BJ (cell line): ENCODE results near the gene SULT1B1. TPM values are rescaled to one million over a fixed set of nuclear protein-coding genes. Genes with fewer than 3 reads are reported as not detected.

ENCODE experiments used
- CTCF ChIA-PET: fragments of 350-600 bp; formaldehyde crosslinking; extraction: SDS; loops from one replicate; lab custom pipeline; 2021; ENCODE audit warnings: antibody characterized with exemption, inconsistent platforms; lab: Yijun Ruan, JAX
- POLR2A ChIA-PET: fragments of 300-600 bp; sonication (Branson Sonifier 250); formaldehyde crosslinking; extraction: SDS; loops from one replicate; lab custom pipeline; 2021; ENCODE audit warnings: antibody characterized with exemption; lab: Charles Lee
- DNase-seq: peaks from one replicate; pipeline ENCODE4 v3.0.0-alpha.2; 2011; ENCODE audit warnings: low read depth
- H3K27me3 ChIP-seq: 2 replicates; pipeline ENCODE4 v1.6.0; 2011; ENCODE audit warnings: low read length; ENCODE audit not compliant: control insufficient read depth, insufficient read depth
- H3K36me3 ChIP-seq: 2 replicates; pipeline ENCODE4 v1.5.1; 2011; ENCODE audit warnings: low read length; ENCODE audit not compliant: control insufficient read depth, insufficient read depth
- H3K4me3 ChIP-seq: 2 replicates; pipeline ENCODE4 v1.5.1; 2011; ENCODE audit warnings: low read depth, mild to moderate bottlenecking, control low read depth, low read length
- polyA minus RNA-seq: library from RNA; depleted of rRNA, polyadenylated mRNA; stranded (reverse); fragments of >200 nt; gene quantifications from 2 replicates; pipeline ENCODE4 v1.2.3, GENCODE V29; 2011; rRNA and poly(A)+ RNA removed
- polyA plus RNA-seq: library from polyadenylated mRNA; depleted of rRNA; stranded (reverse); fragments of >200 nt; gene quantifications from 2 replicates; pipeline ENCODE4 v1.2.3, GENCODE V29; 2011; rRNA removed
- TF ChIP-seq, protein P1 (sequence below): IDR thresholded peaks from 2 replicates; pipeline ENCODE4 v1.5.1; 2011; ENCODE audit warnings: low read depth, mild to moderate bottlenecking, control low read depth, inconsistent platforms, low read length, moderate library complexity; ENCODE audit not compliant: insufficient read depth

The SULT1B1 gene
- not detected in 2 replicates for polyA plus RNA-seq
- 0.05 and 0.09 TPM in 2 replicates for polyA minus RNA-seq

DNA sequence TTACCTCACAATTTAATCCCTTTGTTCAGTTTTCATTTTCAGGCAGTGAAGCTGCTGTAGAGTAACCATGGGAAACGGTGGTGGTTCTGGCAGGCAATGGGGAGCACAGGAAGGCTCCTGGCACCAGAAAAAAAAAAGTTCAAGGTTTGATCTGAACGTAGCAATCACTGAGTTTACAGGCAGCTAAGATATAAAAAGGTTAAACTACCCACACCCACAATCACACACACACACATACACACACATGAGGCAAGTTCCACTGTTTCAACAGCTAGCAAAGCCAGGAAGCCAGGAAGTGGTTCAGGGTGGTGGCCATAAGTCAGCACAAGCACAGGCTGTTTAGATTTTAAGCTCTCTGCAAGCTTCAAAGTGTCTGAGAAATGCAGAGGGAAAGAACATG, at the start of gene SULT1B1:
Gene SULT1B1, minus strand, starts transcription at position 166 of the 400 bp plus-strand sequence. CDS start 5,403 bp downstream, outside the sequence.
- CTCF ChIA-PET, result no interaction called here
- no peaks in the 10 kb centered on the region for H3K36me3 ChIP-seq
- no peak within 1 kb of the TSS for H3K4me3 ChIP-seq
- TF ChIP-seq, protein P1, sequence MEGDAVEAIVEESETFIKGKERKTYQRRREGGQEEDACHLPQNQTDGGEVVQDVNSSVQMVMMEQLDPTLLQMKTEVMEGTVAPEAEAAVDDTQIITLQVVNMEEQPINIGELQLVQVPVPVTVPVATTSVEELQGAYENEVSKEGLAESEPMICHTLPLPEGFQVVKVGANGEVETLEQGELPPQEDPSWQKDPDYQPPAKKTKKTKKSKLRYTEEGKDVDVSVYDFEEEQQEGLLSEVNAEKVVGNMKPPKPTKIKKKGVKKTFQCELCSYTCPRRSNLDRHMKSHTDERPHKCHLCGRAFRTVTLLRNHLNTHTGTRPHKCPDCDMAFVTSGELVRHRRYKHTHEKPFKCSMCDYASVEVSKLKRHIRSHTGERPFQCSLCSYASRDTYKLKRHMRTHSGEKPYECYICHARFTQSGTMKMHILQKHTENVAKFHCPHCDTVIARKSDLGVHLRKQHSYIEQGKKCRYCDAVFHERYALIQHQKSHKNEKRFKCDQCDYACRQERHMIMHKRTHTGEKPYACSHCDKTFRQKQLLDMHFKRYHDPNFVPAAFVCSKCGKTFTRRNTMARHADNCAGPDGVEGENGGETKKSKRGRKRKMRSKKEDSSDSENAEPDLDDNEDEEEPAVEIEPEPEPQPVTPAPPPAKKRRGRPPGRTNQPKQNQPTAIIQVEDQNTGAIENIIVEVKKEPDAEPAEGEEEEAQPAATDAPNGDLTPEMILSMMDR, result no peak
- POLR2A ChIA-PET, result no interaction called here
- no peak for DNase-seq
- H3K27me3 ChIP-seq, result no peaks in the 10 kb centered on the region

DNA sequence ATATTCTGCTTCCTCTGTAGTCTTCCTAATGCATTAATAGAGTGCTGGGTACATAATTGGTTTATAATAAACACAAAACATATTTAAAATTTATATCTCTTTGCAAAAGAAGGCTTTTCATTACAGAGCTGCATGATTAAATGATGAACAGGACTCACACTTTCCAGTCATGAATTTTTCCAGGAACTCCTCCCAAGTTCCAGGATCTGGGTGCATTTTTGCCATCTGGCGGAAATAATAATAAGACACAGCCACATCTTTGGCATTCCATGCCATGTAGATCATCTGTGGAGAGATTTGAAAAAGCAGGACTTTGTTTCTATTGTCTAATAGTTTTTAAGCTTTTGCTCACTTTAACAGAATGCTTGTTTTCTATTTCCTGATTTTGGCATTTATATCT, 40.2 kb upstream of the SULT1B1 start:
- no peak for DNase-seq
- Histone ChIP-seq H3K27me3 (no peaks in the 10 kb centered on the region), H3K36me3 (no peaks in the 10 kb centered on the region), H3K4me3 (no peak overlapping the region)
- CTCF ChIA-PET, result no interaction called here
- TF ChIP-seq, protein P1, result no peak
- POLR2A ChIA-PET, result no interaction called here

DNA sequence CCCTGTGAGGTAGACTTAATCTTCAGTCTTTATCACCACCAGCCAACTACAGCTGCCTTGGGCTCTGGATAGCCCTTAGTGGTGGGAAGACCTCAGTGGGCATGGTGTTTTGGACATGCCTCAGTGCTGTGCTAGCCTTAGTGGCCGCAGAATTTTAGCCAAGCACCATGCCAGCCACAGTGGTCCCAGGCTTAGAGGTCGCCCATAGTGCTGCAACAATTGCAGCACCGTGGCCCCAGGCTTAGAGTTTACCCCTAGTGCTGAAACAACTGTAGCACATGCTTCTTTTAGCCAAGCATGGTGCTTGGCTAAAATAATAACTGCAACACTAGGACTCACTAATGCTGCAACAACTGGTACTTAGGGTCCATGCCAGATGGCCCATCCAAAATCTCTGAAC, 38.9 kb upstream of the SULT1B1 start:
- no peak overlapping the region for H3K4me3 ChIP-seq
- ChIA-PET CTCF (no interaction called here), POLR2A (no interaction called here)
- DNase-seq, result no peak
- no peaks in the 10 kb centered on the region for H3K36me3 ChIP-seq
- TF ChIP-seq, protein P1, result no peak
- H3K27me3 ChIP-seq, result no peaks in the 10 kb centered on the region

DNA sequence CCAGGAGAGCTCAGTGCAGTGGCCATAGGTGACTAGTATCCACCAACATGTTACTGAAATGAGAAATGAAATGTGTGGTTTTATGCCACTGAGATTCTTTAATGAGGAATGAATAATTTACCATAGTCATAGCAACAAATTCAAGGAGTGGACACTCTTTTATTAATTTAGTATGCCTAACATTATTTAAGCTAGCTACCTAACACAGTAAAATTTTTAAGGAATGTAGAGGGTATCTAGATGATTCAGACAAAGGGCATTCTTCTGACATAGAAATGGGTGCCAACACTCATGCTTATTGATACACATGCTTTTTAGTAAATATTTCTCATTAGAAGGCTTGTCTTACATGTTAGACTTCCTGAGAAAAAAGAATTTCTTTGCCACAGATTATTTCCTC, 33.3 kb upstream of the SULT1B1 start:
- CTCF ChIA-PET, result interaction anchor here (0.6 kb wide), 2 partner anchors 9 to 1846 kb away, joined by 3 to 4 read pairs; no protein-coding TSS in a partner anchor
- TF ChIP-seq, protein P1, result no peak
- POLR2A ChIA-PET, result no interaction called here
- Histone ChIP-seq H3K36me3 (no peaks in the 10 kb centered on the region), H3K27me3 (no peaks in the 10 kb centered on the region), H3K4me3 (no peak overlapping the region)
- no peak for DNase-seq

DNA sequence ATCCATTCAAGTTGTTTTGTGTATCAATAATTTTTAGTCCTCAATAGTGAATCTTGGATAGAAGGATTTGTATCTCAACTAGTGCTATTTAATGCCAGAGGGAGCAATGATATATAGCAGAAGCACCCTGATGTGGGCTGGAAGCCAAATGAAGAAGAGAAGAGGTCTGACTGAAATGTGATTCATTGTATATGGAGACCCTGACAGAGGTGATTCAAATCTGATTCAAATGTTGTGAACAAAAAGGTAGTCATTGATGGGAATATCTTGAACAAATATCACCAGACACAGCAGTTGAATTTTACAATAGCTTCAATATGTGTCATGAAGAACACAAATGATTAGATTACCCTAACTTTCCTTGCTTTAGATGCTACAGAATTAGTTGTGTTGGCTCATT, 27.5 kb upstream of the SULT1B1 start:
- ChIA-PET CTCF (no interaction called here), POLR2A (no interaction called here)
- no peak overlapping the region for H3K4me3 ChIP-seq
- H3K36me3 ChIP-seq, result no peaks in the 10 kb centered on the region
- TF ChIP-seq, protein P1, result no peak
- no peaks in the 10 kb centered on the region for H3K27me3 ChIP-seq
- DNase-seq, result no peak
